HTR-8/SVneo (cell line): ENCODE results near the gene ZNF511.

Source experiments
- DNase-seq: peaks from one replicate; pipeline ENCODE4 v3.0.0; 2011; ENCODE audit warnings: low spot score, mixed read lengths; ENCODE audit not compliant: insufficient read length
- FAIRE-seq: peaks from 2 replicates; lab custom pipeline; 2011; peaks lifted over from hg19 to GRCh38; lab: Jason Lieb, UNC

ZNF511 gene

DNA sequence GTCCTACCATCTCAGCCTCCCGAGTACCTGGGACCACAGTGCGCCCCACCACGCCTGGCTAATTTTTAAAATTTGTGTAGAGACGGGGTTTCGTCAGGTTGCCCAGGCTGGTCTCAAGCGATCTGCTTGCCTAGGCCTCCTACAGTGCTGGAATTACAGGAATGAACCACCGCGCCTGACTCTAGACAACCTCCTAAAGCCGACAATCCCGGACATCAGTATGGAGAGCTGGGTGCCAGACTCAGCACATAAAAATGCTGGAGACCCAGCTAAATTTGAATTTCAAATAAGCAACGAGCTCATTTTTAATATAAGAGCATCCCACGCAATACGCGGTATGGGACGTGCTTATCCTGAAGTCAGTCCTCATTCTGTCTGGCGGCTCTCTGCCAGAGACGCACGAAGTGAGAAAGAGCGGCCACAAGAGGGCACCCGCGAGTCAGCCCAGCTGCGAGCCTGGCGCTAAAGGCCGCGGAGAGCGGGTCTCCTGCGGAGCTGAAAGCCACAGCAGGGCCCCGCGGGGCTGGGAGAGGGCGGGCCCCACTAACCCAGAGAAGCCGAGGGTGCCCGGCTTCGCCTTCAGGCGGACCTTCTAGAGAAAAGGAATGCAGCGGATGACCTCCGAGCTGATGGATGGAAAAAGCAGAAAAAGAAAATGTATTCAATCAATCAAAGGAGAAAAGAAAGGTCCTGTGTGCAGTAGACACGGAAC lies 20.9 kb downstream of the ZNF511 start:
- no peak for FAIRE-seq
- DNase-seq = peak; percentile 70

DNA sequence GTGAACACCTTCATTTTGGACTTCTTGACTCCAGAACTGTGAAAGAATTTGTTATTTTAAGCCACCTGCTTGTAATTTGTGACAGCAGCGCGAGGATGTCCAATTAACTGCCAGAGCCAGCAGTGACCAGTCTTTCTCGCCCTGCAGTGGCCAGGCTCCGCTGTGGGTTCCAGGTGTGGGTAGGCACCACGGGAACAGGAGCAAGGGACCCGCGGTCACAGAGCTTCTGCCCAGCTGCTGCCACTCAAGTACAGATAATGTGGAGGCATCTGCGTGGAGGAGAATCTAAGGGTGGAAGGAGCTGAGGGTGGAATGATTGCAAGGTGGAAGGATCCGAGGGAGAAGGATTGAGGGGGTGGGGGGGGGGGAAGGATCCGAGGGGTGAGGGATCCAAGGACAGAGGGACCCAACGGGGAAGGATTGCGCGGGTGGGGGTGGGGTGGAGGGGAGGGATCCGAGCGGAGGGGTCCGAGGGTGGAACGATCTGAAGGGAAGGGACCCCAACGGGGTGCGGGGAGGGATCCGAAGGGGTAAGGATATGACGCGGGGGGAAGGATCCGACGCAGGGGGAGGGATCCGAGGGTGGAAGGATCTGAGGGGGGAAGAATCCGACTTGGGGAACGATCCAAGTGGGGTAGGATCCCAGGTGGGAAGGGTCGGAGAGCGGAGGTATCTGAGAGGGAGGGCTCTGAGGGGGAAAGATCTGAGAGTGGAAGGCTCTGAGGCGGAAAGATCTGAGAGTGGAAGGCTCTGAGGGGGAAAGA lies 24.4 kb downstream of the ZNF511 start:
- FAIRE-seq (no peak), DNase-seq (no peak)

DNA sequence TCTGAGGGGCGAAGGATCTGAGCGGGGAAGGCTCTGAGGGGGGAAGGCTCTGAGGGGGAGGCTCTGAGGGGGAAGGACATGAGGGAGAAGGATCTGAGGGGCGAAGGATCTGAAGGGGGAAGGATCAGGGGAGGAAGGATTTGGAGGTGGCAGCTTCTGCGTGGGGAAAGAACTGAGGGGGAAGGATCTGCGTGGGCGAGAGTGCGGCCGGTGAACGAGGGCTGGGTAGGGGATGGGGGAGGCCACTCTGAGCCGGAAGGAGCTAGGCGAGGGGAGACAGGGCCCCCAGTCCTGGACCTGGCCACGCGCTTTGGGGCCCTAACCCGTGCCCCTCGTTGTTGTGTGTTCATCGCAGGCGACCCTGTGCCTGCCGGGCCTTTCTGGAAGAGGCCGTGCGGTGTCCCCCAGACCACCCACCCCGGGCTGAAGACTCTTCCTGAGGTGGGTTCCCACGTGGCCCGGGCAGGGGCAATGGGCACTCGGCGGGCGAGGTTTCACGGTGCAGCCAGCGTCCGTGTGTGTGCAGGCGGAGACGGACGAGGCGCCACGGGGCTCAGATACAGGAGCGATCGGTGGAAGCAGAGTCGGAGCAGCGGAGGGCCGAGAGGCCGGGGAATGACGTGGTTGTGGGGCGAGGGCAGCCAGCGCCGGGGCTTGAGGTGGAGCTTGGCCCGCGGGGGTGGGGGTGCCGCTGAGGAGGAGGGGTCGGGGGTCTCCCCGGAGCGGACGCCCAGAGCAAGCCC lies 26.0 kb downstream of the ZNF511 start:
- FAIRE-seq (no peak), DNase-seq (no peak)

DNA sequence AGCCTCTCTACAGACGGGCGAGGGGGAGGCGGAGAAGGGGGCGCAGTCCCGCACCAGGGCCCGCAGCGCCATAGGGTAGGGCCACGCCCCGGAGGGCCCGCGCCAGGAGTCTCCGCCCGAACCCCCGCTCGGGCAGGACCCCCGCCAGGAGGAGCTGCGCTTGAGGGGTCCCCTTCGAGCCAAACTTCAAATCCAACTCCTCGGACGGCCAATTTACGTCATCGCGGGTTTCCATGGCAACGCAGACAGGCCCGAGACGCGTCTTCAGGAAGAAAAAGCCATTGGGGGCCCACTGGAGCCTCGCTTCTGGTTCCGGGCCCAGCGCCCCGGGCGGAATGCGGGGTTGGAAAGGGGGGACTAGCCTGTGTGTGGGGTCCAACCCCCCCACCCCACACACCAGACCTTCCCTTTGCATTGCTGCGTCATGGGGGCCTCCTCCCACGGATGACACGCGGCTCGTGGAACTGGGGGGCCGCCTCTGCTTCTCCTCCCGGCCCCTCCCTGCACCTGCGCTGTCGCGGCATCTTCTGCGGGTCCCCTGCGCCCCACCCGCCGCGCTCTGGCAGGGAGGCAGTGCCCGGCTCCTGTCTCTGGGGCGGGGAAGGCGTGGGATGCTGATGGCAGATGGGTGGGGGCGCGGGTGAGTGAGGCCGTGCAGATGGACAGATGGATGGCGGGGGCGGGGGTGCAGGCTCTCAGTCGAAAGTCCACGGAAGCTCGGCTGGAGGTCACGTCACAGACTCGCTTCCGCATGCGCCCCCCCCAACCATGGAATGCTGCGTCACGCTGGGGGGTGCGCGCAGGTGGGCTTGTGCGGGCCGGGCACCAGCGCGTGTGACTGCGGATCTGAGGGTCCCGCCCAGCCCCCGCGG lies 26.8 kb downstream of the ZNF511 start:
- DNase-seq = no peak
- FAIRE-seq = no peak

DNA sequence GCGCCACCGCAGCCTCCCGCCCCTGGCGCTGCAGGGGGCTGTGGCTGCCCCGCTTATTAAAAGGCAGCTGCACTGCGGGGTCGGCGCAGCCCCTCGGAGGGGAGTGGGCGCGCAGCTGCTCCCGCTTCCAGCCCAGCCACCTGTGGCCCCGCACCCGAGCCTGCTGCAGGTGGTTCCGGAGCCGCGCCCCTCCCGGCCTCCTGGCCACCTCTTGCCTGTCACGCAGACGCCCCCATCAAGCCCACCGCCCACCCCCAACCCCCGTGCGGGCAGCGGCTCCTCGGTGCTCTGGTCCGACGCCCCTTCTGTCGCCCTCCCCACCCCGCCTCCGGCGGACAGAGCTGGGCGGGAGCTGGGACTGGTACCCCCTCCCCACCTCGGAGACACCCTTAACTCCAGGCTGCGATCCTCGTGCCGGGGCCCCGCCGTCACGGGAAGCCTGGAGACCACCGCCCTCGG lies 27.4 kb downstream of the ZNF511 start:
- no peak for FAIRE-seq
- no peak for DNase-seq

DNA sequence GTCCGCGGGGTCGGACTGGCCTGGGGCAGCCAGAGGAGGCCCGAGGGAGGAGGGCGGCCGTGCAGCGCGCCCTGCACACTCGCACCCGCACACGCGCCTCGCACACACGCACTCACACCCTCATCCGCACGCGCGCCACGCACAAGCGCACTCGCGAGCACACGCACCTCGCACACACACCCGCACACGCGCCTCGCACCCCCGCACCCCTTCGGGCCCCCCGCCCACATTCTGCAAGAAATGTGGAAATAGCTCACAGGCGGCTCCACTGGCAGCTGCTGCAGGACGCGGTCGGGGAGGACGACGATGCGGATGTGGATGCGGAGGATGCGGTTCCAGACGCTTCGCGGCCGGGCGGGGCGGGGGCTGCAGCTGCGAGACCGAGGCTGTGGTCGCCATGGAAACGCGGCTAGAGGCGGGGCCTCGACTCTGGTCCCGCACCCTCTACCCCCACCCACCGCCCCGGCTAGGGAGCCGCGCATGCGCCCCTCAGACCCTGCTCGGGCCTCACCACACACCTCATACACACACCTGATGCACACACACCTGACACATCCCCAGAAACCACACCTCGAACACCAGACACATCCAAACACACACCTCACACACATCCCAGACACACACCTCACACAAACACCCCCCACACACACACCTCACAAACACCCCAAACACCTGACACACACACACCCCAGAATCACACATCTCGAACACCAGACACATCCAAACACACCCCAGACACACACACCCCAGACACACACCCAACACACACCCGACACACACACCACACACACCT lies 28.1 kb downstream of the ZNF511 start, which contains the start of gene CALY:
Gene CALY, minus strand, starts transcription at position 320 of the 793 bp plus-strand sequence. CDS start 7,907 bp downstream, outside the sequence.
- no peak for DNase-seq
- no peak for FAIRE-seq

DNA sequence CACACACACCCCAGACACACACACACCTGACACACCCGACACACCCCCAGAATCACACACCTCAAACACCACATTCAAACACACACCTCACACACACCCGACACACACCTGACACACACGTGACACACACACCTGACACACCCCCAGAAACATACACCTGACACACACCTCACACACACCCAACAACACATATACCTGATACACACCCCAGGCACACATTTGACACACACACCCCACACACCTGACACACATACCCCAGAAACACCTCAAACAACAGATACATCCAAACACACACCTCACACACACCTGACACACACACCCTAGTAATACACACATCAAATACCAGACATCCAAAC lies 28.6 kb downstream of the ZNF511 start:
- DNase-seq (no peak), FAIRE-seq (peak; percentile 68)

DNA sequence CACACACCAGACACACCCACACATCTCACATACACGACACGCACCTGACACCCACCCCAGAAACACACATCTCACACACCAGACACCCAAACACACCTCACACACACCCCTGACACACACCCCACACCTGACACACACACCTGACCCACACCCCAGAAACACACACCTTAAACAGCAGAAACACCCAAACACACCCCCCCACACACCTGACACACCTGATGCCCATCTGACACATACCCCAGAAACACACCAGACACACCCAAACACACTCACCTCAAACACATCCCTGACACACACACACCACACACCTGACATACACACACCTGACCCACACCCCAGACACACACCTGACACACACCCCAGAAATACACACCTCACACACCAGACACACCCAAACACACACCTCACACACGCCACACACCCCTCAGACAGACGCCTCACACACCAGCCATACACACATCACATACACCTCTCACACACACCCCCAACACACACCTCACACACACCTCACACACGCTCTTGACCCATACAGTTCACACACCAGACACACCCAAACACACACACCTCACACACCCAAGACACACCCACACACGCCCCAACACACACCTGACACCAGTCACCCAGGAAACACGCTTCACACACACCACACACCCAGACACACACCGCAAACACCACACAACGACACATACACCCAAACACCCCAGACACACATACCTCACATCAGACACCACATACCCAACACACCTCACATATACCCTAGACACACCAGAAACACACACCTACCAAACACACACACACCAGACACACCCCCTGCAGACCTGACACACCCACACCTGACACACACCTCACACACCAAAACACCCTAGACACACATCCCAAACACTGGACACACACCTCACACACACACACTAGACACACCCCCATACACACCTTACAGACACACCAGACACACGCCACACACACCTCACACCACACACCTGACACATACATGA lies 29.7 kb downstream of the ZNF511 start:
- DNase-seq (no peak), FAIRE-seq (peak; percentile 86)

DNA sequence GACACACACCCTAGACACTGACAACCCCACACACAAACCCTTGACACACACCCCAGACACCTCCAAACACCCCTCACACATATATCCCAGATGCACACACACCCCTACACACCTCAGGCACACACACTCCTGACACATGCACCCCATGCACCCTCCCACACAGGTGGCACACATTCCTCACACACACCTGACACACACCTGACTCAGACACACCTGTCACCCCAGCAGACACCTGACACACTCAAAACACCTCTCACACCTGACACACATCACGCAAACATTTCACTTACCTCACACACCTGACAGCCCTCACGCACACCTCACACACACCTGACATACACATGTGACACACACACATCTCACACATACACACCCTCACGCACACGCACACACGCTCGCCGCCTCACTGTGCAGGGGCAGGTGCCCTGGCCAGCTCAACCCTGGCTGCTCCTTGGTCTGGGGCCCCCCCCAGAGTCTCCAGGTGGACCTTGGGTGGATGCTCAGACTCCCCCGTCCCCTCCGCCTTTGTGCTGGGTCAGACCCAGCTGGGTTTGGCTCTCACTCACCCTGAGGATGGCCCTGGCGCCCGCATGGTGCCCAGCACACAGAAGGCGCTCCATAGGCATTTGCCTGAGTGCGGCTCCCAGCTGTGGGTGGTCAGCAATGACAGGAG lies 31.1 kb downstream of the ZNF511 start:
- DNase-seq (no peak), FAIRE-seq (peak; percentile 66)

DNA sequence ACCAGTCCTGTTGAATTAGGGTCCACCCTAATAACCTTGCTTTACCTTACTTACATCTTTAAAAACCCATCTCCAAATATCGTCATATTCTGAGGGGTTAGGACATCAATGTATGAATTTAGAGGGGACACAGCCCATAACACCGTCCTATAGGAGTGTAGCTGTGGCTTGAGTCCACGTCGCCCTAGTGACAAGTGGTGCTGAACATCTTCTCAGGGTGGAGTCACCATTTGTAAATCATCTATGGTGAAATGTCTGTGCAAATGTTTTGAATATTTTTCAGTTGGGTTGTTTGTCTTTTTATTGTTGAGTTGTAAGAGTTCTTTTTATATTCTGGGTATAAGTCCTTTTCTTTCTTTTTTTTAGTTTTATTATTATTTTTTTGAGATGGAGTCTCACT lies 33.3 kb downstream of the ZNF511 start:
- DNase-seq (no peak), FAIRE-seq (no peak)

DNA sequence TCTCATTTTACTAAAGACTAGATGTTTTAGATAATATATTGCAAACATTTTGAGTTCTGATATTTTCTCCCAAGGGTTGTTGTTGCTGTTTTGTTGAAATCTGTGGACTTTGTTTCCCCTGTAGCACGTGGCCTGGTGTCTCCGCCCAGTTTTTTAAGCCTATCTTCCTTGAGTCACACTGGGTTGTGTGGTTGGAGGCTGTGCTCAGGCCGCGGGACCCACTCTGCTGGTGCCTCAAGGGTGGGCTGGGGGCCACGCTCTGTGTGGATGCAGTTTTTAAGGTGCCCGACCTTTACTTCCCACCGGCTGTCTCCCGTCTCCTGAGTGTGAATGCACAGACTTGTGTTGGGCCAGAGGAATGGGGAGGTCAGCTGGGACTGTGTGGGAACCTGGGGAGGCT lies 34.2 kb downstream of the ZNF511 start:
- no peak for FAIRE-seq
- DNase-seq = no peak

DNA sequence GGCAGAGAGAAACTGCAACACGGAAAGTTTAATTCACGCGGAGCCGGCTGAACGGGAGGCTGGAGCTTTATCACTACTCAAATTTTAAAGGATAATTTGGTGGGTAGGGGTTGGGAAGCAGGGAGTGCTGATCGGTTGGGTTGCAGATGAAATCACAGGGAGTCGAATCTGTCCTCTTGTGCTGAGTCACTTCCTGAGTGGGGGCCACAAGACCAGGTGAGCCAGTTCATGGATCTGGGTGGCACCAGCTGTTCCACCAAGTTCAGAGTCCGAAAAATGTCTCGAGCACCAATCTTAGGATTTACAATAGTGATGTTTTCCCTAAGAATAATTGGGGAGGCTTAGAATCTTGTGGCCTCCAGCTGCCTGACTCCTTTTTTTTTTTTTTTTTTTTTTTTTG lies 34.8 kb downstream of the ZNF511 start:
- FAIRE-seq = no peak
- no peak for DNase-seq

DNA sequence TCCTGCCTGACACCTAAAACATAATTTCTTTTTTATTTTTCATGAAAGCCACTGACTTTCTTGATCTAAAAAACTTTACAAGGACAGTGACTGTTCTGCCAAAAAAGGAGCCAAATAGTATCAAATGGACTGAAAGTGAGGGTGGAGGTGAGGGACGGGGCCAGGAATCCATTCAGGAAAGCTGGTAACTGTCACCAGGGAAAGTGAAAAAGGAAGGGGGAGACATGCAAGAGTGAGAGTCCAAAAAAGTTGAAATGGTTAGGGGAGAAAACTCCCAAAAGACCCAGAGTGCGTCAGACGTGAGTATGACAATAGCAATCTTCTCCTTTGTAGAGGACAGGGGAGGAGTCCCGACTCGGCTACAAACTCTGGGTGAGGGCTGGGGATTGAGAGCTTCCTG lies 35.5 kb downstream of the ZNF511 start:
- no peak for DNase-seq
- no peak for FAIRE-seq

DNA sequence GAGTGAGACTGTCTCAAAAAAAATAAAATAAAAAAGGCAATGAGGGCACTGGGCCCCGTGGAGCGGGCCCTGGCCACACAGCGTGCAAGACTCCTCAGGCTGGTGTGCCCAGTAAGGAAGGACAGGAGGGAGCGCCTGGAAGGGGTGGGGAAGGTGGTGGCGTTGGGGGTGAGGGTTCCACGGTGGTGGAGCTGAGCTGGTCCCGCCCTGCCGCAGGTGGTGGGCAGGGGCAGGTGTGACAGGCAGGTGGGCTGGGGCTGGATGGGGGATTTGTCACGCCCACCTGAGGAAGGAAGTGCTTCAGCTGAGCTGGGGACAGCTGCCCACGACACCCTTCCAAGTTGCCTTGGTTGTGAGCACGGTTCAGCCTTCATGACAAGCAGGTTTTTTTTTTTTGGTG lies 37.7 kb downstream of the ZNF511 start:
- FAIRE-seq (no peak), DNase-seq (no peak)

DNA sequence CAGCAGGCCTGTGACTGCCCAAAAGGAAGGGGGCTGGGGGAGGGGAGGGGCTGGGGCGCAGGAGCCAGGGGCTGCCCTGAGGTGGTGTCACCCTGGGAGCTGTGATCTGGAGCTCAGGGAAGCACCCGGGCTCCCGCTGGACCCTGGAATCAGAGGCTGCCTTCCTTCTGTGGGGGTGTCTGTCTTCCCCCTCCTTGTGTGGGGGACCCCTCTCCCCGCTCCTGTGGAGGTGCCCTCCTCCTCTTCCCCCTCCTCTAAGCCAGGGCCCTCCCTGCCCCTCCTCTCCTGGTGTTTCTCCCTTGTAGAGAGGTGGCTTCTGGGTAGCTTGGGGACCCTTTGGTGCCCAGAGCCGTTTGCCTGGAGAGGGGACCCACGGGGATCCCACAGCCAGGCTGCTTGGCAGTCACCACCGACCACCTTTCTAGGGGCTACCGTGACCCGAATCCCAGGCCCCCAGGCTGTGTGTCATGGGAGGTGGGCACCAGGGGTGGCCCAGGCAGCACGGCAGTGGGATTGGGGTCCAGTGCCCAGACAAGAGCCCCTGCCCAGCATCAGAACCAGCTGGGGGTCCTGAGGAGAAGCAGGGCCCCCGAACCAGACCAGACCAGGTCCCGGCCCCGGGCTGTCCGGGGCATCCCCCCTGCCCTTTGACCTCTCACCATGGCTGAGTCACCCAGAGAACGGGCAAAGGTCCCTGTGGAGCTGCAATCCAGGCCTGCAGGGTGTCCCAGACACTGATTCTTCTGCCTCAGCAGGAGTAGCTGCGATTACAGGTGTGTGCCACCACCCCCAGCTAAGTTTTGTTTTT lies 39.2 kb downstream of the ZNF511 start:
- DNase-seq (no peak), FAIRE-seq (no peak)

DNA sequence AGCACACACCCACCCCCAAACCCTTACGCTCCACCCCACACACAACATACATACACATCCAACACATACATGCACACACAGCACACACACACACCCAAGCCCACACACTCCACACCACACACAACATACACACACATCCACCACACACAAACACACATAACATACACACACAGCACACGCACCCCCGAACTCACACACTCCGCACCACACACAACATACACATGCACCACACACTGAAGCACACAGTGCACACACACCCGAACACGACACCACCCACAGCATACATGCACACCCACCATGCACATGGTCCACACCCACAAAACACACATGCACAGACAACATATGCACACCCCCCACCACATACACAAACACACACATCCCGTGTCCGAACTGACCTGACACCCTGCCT lies 40.5 kb downstream of the ZNF511 start:
- no peak for DNase-seq
- FAIRE-seq = peak; percentile 66

DNA sequence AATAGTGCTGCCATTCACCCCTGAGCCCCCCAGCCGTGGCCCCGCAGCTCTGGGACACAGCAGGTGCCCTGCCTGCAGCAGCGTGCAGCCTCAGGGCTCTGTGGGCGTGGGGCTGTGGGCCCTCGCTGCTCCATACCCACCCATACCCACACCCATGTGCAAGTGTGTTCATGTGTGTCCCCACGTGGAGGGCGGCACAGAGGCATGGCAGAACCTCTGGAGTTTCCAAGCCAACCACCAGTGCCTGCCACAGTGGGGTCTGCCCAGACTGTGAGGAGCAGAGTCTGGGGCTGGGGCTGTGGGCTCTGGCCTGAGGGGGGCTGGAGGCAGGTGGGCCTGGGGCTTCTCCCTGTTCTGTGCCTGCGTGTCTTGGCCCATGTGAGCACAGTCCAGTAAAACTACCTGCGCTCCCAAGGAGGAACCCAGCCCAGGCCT lies 40.9 kb downstream of the ZNF511 start:
- no peak for DNase-seq
- FAIRE-seq = no peak
